ENCODE data around the gene TMEM59. TPM values are rescaled to one million over a fixed set of nuclear protein-coding genes. Genes with fewer than 3 reads are reported as not detected.
A peak's percentile ranks its signal among the peaks of the same experiment; 100 is the strongest.
"Not testable (repeated sequence)": the region's sequence is repeated elsewhere in the genome, so short reads cannot be mapped to it uniquely, and the experiment has no call there.

Gene TMEM59
- total RNA-seq, 1 experiment from 2014 or later, result 192 TPM

DNA sequence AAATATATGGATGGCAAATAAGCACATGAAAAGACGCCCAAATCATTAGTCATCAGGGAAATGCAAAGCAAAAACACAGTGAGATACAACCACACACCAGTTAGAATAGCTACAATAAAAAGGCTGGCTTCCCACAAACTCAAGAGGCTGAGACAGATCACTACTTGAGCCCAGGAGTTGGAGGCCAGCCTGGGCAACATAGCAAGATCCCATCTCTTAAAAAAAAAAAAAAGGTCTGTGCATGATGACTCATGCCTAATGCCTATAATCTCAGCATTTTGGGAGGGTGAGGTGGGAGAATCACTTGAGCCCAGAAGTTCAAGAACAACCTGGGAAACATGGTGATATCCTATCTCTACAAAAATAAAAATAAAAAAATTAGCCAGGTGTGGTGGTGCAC, 54.8 kb downstream of the TMEM59 start:
- intact Hi-C loops (cut with micrococcal nuclease), result no loop called here
- POLR2A ChIA-PET, result no interaction called here
- no peak for DNase-seq (ENCODE audit: unreplicated experiment)
- H3K9me3 Mint-ChIP-seq (ENCODE audit: unreplicated experiment), result no peaks in the 10 kb centered on the region
- H3K36me3 Mint-ChIP-seq (ENCODE audit: insufficient read depth, unreplicated experiment), result no peaks in the 10 kb centered on the region
- no peak overlapping the region for H3K27ac Mint-ChIP-seq (ENCODE audit: low read depth, unreplicated experiment)
- TF ChIP-seq, protein P1, sequence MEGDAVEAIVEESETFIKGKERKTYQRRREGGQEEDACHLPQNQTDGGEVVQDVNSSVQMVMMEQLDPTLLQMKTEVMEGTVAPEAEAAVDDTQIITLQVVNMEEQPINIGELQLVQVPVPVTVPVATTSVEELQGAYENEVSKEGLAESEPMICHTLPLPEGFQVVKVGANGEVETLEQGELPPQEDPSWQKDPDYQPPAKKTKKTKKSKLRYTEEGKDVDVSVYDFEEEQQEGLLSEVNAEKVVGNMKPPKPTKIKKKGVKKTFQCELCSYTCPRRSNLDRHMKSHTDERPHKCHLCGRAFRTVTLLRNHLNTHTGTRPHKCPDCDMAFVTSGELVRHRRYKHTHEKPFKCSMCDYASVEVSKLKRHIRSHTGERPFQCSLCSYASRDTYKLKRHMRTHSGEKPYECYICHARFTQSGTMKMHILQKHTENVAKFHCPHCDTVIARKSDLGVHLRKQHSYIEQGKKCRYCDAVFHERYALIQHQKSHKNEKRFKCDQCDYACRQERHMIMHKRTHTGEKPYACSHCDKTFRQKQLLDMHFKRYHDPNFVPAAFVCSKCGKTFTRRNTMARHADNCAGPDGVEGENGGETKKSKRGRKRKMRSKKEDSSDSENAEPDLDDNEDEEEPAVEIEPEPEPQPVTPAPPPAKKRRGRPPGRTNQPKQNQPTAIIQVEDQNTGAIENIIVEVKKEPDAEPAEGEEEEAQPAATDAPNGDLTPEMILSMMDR (IDR thresholded peaks at IDR 0.05; ENCODE audit: unreplicated experiment), result no peak
- H3K4me1 Mint-ChIP-seq (ENCODE audit: insufficient read depth, unreplicated experiment), result no peaks in the 10 kb centered on the region
- BruUV-seq (replicated peaks), result no TSS peak
- H3K27me3 Mint-ChIP-seq (ENCODE audit: insufficient read depth, unreplicated experiment), result no peaks in the 10 kb centered on the region
- H3K4me3 Mint-ChIP-seq (ENCODE audit: unreplicated experiment), result no peak overlapping the region
- CTCF ChIA-PET, result interaction anchor here (0.7 kb wide), 1 partner anchor 44 kb away, joined by 3 read pairs; no protein-coding TSS in a partner anchor

GRCh38 chr1:53995683-53996082, 57.3 kb downstream of the TMEM59 start:
- no peaks in the 10 kb centered on the region for H3K4me1 Mint-ChIP-seq (ENCODE audit: insufficient read depth, unreplicated experiment)
- H3K9me3 Mint-ChIP-seq (ENCODE audit: unreplicated experiment), result no peaks in the 10 kb centered on the region
- H3K36me3 Mint-ChIP-seq (ENCODE audit: insufficient read depth, unreplicated experiment), result no peaks in the 10 kb centered on the region
- TF ChIP-seq, protein P1 (IDR thresholded peaks at IDR 0.05; ENCODE audit: unreplicated experiment), result no peak
- DNase-seq (ENCODE audit: unreplicated experiment), result no peak
- POLR2A ChIA-PET, result no interaction called here
- H3K27ac Mint-ChIP-seq (ENCODE audit: low read depth, unreplicated experiment), result no peak overlapping the region
- intact Hi-C loops (cut with micrococcal nuclease), result no loop called here
- no peaks in the 10 kb centered on the region for H3K27me3 Mint-ChIP-seq (ENCODE audit: insufficient read depth, unreplicated experiment)
- no TSS peak for BruUV-seq (replicated peaks)
- CTCF ChIA-PET, result no interaction called here
- no peak overlapping the region for H3K4me3 Mint-ChIP-seq (ENCODE audit: unreplicated experiment)

DNA sequence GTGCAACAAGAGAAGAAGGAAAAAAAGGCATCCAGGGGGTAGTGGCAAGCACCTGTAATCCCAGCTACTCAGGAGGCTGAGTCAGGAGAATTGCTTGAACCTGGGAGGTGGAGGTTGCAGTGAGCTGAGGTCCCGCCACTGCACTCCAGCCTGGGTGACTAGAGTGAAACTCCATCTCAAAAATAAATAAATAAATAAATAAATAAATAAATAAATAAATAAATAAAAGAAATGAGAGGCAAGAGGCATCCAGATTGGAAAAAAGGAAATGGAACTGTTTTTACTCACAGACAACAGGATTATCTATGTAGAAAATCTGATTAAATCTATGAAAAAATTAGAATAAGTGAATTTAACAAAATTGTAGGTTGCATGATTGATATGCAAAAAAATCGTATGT, 58.5 kb downstream of the TMEM59 start:
- CTCF ChIA-PET, result interaction anchor here (0.6 kb wide), 1 partner anchor 9 kb away, joined by 3 read pairs; no protein-coding TSS in a partner anchor
- H3K36me3 Mint-ChIP-seq (ENCODE audit: insufficient read depth, unreplicated experiment); BruUV-seq (replicated peaks); H3K4me1 Mint-ChIP-seq (ENCODE audit: insufficient read depth, unreplicated experiment); H3K27me3 Mint-ChIP-seq (ENCODE audit: insufficient read depth, unreplicated experiment); H3K9me3 Mint-ChIP-seq (ENCODE audit: unreplicated experiment); intact Hi-C loops (cut with micrococcal nuclease); H3K27ac Mint-ChIP-seq (ENCODE audit: low read depth, unreplicated experiment); POLR2A ChIA-PET; H3K4me3 Mint-ChIP-seq (ENCODE audit: unreplicated experiment); DNase-seq (ENCODE audit: unreplicated experiment): not testable (repeated sequence)

DNA sequence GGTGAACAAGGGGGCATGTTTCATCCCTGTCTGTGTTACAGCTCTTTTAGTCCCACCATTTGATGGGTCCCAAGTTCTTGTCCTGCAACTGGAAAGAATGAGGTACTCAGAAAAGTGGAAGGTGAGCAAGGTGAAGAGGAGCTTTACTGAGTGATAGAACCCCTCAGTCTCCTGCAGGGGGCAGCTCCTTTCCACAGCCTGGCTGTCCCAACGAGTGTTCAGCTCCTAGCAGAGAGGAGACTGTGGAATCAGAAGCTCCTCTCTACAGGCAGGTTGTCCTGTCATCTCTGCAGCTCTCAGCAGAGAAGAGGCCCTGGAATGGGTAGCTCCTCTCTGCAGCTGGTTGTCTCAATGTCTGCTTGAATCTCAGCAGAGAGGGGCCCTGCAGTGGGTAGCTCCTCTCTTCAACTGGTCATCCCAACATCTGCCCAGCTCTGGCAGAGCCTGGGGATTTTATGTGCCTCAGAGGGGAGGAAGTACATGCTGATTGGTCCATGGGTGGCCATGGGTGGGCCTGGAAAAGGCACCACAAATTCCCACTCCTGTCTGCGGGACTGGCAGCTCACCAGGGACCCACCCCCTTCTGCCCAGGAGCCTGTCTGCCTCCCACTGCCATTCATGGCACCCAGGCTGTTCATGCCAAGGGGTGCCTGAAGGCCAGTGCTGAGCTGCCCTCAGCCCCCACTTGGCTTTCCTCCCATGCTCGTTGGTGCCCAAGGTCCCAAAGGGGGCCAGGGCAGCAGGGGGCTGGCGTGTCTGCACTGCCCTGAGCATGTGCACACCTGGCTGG, 60.7 kb downstream of the TMEM59 start:
- no TSS peak for BruUV-seq (replicated peaks)
- CTCF ChIA-PET, result interaction anchor here (0.6 to 0.7 kb wide), 2 partner anchors 121 to 239 kb away, joined by 3 to 5 read pairs; no protein-coding TSS in a partner anchor
- DNase-seq (ENCODE audit: unreplicated experiment), result peak; percentile 16
- intact Hi-C loops (cut with micrococcal nuclease), result no loop called here
- Mint-ChIP-seq H3K27ac (ENCODE audit: low read depth, unreplicated experiment) (no peak overlapping the region), H3K9me3 (ENCODE audit: unreplicated experiment) (no peaks in the 10 kb centered on the region), H3K4me3 (ENCODE audit: unreplicated experiment) (no peak overlapping the region), H3K36me3 (ENCODE audit: insufficient read depth, unreplicated experiment) (no peaks in the 10 kb centered on the region), H3K27me3 (ENCODE audit: insufficient read depth, unreplicated experiment) (peaks cover 8% of the 10 kb centered on the region), H3K4me1 (ENCODE audit: insufficient read depth, unreplicated experiment) (no peaks in the 10 kb centered on the region)
- TF ChIP-seq, protein P1 (IDR thresholded peaks at IDR 0.05; ENCODE audit: unreplicated experiment), result no peak
- POLR2A ChIA-PET, result interaction anchor here (0.6 kb wide), 1 partner anchor 100 kb away, joined by 3 read pairs; no protein-coding TSS in a partner anchor

Data from MCF 10A (cell line).